ENCODE measurements around the gene KCNIP4. TPM values are rescaled to one million over a fixed set of nuclear protein-coding genes. Genes with fewer than 3 reads are reported as not detected.

KCNIP4 gene
- total and polyA plus RNA-seq, 2 experiments from 2014 or later = 0.69 to 1.00 TPM

- H3K36me3 ChIP-seq (replicated peaks; ENCODE audit: insufficient read depth, low read depth) = no peaks in the 10 kb centered on the region
- H2AFZ ChIP-seq = no peak overlapping the region
- H3K79me2 ChIP-seq = no peaks in the 10 kb centered on the region
- no peak overlapping the region for H3K27ac ChIP-seq
- H4K20me1 ChIP-seq (ENCODE audit: insufficient read depth, poor library complexity, severe bottlenecking) = no peaks in the 10 kb centered on the region
- no peak for DNase-seq (ENCODE audit: low spot score)
- no peaks in the 10 kb centered on the region for H3K27me3 ChIP-seq
- no peaks in the 10 kb centered on the region for H3K4me1 ChIP-seq (ENCODE audit: insufficient read depth)
- 63% methylated on average over 1 of the region's 1 CpG for WGBS (ENCODE audit: low lambda C conversion rate, missing lambda C conversion rate)
- H3K4me2 ChIP-seq = no peak overlapping the region
- TF ChIP-seq CTCF (IDR thresholded peaks at IDR 0.05; ENCODE audit: poor library complexity) (no peak), EZH2phosphoT487 (IDR thresholded peaks at IDR 0.05; ENCODE audit: low read depth, severe bottlenecking, unreplicated experiment) (no peak), EZH2 (IDR thresholded peaks at IDR 0.05; ENCODE audit: borderline replicate concordance) (no peak)
- no peak overlapping the region for H3K4me3 ChIP-seq
- no peaks in the 10 kb centered on the region for H3K9me3 ChIP-seq (ENCODE audit: low read depth)
- H3K9me2 ChIP-seq (replicated peaks; ENCODE audit: insufficient read depth) = no peaks in the 10 kb centered on the region
These were observed 1078.1 kb downstream of the KCNIP4 start for GRCh38 chr4:20870436-20870835.

- no peak overlapping the region for H3K27ac ChIP-seq
- H3K27me3 ChIP-seq = no peaks in the 10 kb centered on the region
- H3K9me3 ChIP-seq (ENCODE audit: low read depth) = no peaks in the 10 kb centered on the region
- no peaks in the 10 kb centered on the region for H3K79me2 ChIP-seq
- no peaks in the 10 kb centered on the region for H3K9me2 ChIP-seq (replicated peaks; ENCODE audit: insufficient read depth)
- 67% methylated on average over 1 of the region's 1 CpG for WGBS (ENCODE audit: low lambda C conversion rate, missing lambda C conversion rate)
- no peaks in the 10 kb centered on the region for H3K36me3 ChIP-seq (replicated peaks; ENCODE audit: insufficient read depth, low read depth)
- TF ChIP-seq EZH2 (IDR thresholded peaks at IDR 0.05; ENCODE audit: borderline replicate concordance) (no peak), CTCF (IDR thresholded peaks at IDR 0.05; ENCODE audit: poor library complexity) (no peak), EZH2phosphoT487 (IDR thresholded peaks at IDR 0.05; ENCODE audit: low read depth, severe bottlenecking, unreplicated experiment) (no peak)
- no peak for DNase-seq (ENCODE audit: low spot score)
- no peaks in the 10 kb centered on the region for H4K20me1 ChIP-seq (ENCODE audit: insufficient read depth, poor library complexity, severe bottlenecking)
- no peak overlapping the region for H2AFZ ChIP-seq
- H3K4me1 ChIP-seq (ENCODE audit: insufficient read depth) = no peaks in the 10 kb centered on the region
- no peak overlapping the region for H3K4me2 ChIP-seq
- H3K4me3 ChIP-seq = no peak overlapping the region
These were observed 1080.5 kb downstream of the KCNIP4 start for GRCh38 chr4:20868108-20868507.

- no peaks in the 10 kb centered on the region for H3K27me3 ChIP-seq
These were observed 1087.7 kb downstream of the KCNIP4 start for GRCh38 chr4:20860878-20861277.

GRCh38 chr4:20859097-20859781 is 1089.3 kb downstream of the KCNIP4 start:
- Histone ChIP-seq H2AFZ (no peak overlapping the region), H3K4me2 (no peak overlapping the region), H3K27ac (no peak overlapping the region), H3K4me3 (no peak overlapping the region), H3K4me1 (ENCODE audit: insufficient read depth) (no peaks in the 10 kb centered on the region), H3K27me3 (no peaks in the 10 kb centered on the region), H3K79me2 (no peaks in the 10 kb centered on the region), H3K36me3 (replicated peaks; ENCODE audit: insufficient read depth, low read depth) (no peaks in the 10 kb centered on the region), H3K9me3 (ENCODE audit: low read depth) (no peaks in the 10 kb centered on the region), H3K9me2 (replicated peaks; ENCODE audit: insufficient read depth) (no peaks in the 10 kb centered on the region), H4K20me1 (ENCODE audit: insufficient read depth, poor library complexity, severe bottlenecking) (no peaks in the 10 kb centered on the region)
- WGBS (ENCODE audit: low lambda C conversion rate, missing lambda C conversion rate) = 67% methylated on average over 8 of the region's 8 CpGs
- TF ChIP-seq EZH2phosphoT487 (IDR thresholded peaks at IDR 0.05; ENCODE audit: low read depth, severe bottlenecking, unreplicated experiment) = no peak
- no peak for TF ChIP-seq CTCF (IDR thresholded peaks at IDR 0.05; ENCODE audit: poor library complexity)
- TF ChIP-seq EZH2 (IDR thresholded peaks at IDR 0.05; ENCODE audit: borderline replicate concordance) = no peak
- DNase-seq (ENCODE audit: low spot score) = no peak

More at GRCh38 chr4:20860878-20861277, 1087.7 kb downstream of the KCNIP4 start:
- DNase-seq (ENCODE audit: low spot score) = no peak
- H3K79me2 ChIP-seq = no peaks in the 10 kb centered on the region
- H4K20me1 ChIP-seq (ENCODE audit: insufficient read depth, poor library complexity, severe bottlenecking) = no peaks in the 10 kb centered on the region
- H3K4me3 ChIP-seq = no peak overlapping the region
- no peak overlapping the region for H2AFZ ChIP-seq
- no peak overlapping the region for H3K27ac ChIP-seq
- no peaks in the 10 kb centered on the region for H3K9me2 ChIP-seq (replicated peaks; ENCODE audit: insufficient read depth)
- no peaks in the 10 kb centered on the region for H3K4me1 ChIP-seq (ENCODE audit: insufficient read depth)
- H3K9me3 ChIP-seq (ENCODE audit: low read depth) = no peaks in the 10 kb centered on the region
- WGBS (ENCODE audit: low lambda C conversion rate, missing lambda C conversion rate) = 66% methylated on average over 3 of the region's 3 CpGs
- no peak for TF ChIP-seq EZH2phosphoT487 (IDR thresholded peaks at IDR 0.05; ENCODE audit: low read depth, severe bottlenecking, unreplicated experiment)
- H3K36me3 ChIP-seq (replicated peaks; ENCODE audit: insufficient read depth, low read depth) = no peaks in the 10 kb centered on the region
- H3K4me2 ChIP-seq = no peak overlapping the region

All from hepatocyte (in vitro differentiated cells).